IgD-negative memory B cell (primary cell): Measurements from ENCODE around the gene TMEM74B. TPM values are rescaled to one million over a fixed set of nuclear protein-coding genes. Genes with fewer than 3 reads are reported as not detected.

Source experiments
- H3K27ac Mint-ChIP-seq, 3 donors: one replicate each; pipeline ENCODE4 v1.8.0; 2020 to 2022; ENCODE audit warnings: mild to moderate bottlenecking in 3 of 3, mixed read lengths in 3 of 3, moderate library complexity in 1 of 3
- H3K27me3 Mint-ChIP-seq: one replicate; pipeline ENCODE4 v1.8.0; 2021; ENCODE audit warnings: mixed read lengths
- H3K36me3 Mint-ChIP-seq: one replicate; pipeline ENCODE4 v1.8.0; 2020; ENCODE audit warnings: mild to moderate bottlenecking, mixed read lengths
- H3K4me1 Mint-ChIP-seq, 3 donors: one replicate each; pipeline ENCODE4 v1.8.0; 2020 to 2022; ENCODE audit warnings: mixed read lengths in 3 of 3, mild to moderate bottlenecking in 1 of 3
- H3K4me3 Mint-ChIP-seq, 4 donors: one replicate each; pipeline ENCODE4 v1.8.0; 2020 to 2022; ENCODE audit warnings: mild to moderate bottlenecking in 4 of 4, mixed read lengths in 4 of 4, moderate library complexity in 3 of 4
- H3K9me3 Mint-ChIP-seq, 3 donors: one replicate each; pipeline ENCODE4 v1.8.0; 2020 to 2021; ENCODE audit warnings: mixed read lengths in 3 of 3, mild to moderate bottlenecking in 1 of 3
- polyA plus RNA-seq: library from polyadenylated mRNA; unstranded; fragments of 300-500 nt; fragmentation: Illumina TruSeq; gene quantifications from one replicate; pipeline ENCODE4 v1.2.3, GENCODE V29; 2021

TMEM74B gene
- polyA plus RNA-seq, 1 donor from 2014 or later, result 0.80 TPM

GRCh38 chr20:1174787-1175186 is 10.0 kb downstream of the TMEM74B start:
- Mint-ChIP-seq H3K4me3 (no peak overlapping the region), H3K9me3 (no peaks in the 10 kb centered on the region), H3K36me3 (peaks cover 7% of the 10 kb centered on the region), H3K4me1 (peaks cover 0 to 3% (median 0%) of the 10 kb centered on the region in 3 donors), H3K27ac (no peak overlapping the region), H3K27me3 (no peaks in the 10 kb centered on the region)

GRCh38 chr20:1173698-1174097 is 11.1 kb downstream of the TMEM74B start:
- Mint-ChIP-seq H3K36me3 (no peaks in the 10 kb centered on the region), H3K4me3 (no peak overlapping the region), H3K27ac (no peak overlapping the region), H3K4me1 (peaks cover 0 to 3% (median 0%) of the 10 kb centered on the region in 3 donors), H3K27me3 (no peaks in the 10 kb centered on the region), H3K9me3 (no peaks in the 10 kb centered on the region)

GRCh38 chr20:1171461-1172093 is 13.2 kb downstream of the TMEM74B start:
- Mint-ChIP-seq H3K9me3 (no peaks in the 10 kb centered on the region), H3K36me3 (peaks cover 6% of the 10 kb centered on the region), H3K27ac (no peak overlapping the region), H3K27me3 (no peaks in the 10 kb centered on the region), H3K4me1 (peaks cover 0 to 2% (median 0%) of the 10 kb centered on the region in 3 donors), H3K4me3 (no peak overlapping the region)

GRCh38 chr20:1169224-1169623 is 15.6 kb downstream of the TMEM74B start:
- Mint-ChIP-seq H3K27me3 (no peaks in the 10 kb centered on the region), H3K36me3 (peaks cover 20% of the 10 kb centered on the region), H3K4me3 (no peak overlapping the region), H3K9me3 (no peaks in the 10 kb centered on the region), H3K4me1 (peaks cover 0 to 4% (median 0%) of the 10 kb centered on the region in 3 donors), H3K27ac (peak overlapping the region in 1 of 3 donors; percentile 57)

- no peaks in the 10 kb centered on the region for H3K9me3 Mint-ChIP-seq
- no peak overlapping the region for H3K4me3 Mint-ChIP-seq
- no peak overlapping the region for H3K27ac Mint-ChIP-seq
- peaks cover 0 to 9% (median 4%) of the 10 kb centered on the region in 3 donors for H3K4me1 Mint-ChIP-seq
- no peaks in the 10 kb centered on the region for H3K27me3 Mint-ChIP-seq
- H3K36me3 Mint-ChIP-seq, result peaks cover 20% of the 10 kb centered on the region
These were observed 17.6 kb downstream of the TMEM74B start for GRCh38 chr20:1166948-1167720.

- Mint-ChIP-seq H3K9me3 (no peaks in the 10 kb centered on the region), H3K4me3 (no peak overlapping the region), H3K27ac (no peak overlapping the region), H3K27me3 (no peaks in the 10 kb centered on the region), H3K4me1 (peaks cover 0 to 9% (median 6%) of the 10 kb centered on the region in 3 donors), H3K36me3 (peaks cover 20% of the 10 kb centered on the region)
These were observed 18.8 kb downstream of the TMEM74B start for GRCh38 chr20:1165941-1166340.

- Mint-ChIP-seq H3K4me1 (peaks cover 0 to 9% (median 6%) of the 10 kb centered on the region in 3 donors), H3K36me3 (peaks cover 20% of the 10 kb centered on the region), H3K27me3 (no peaks in the 10 kb centered on the region), H3K9me3 (no peaks in the 10 kb centered on the region), H3K4me3 (no peak overlapping the region), H3K27ac (peak overlapping the region in 1 of 3 donors; percentile 62)
These were observed 19.3 kb downstream of the TMEM74B start for GRCh38 chr20:1165521-1165920.

GRCh38 chr20:1164871-1165270 is 19.9 kb downstream of the TMEM74B start:
- Mint-ChIP-seq H3K9me3 (no peaks in the 10 kb centered on the region), H3K27me3 (no peaks in the 10 kb centered on the region), H3K36me3 (peaks cover 22% of the 10 kb centered on the region), H3K4me1 (peaks cover 0 to 9% (median 6%) of the 10 kb centered on the region in 3 donors), H3K27ac (peak overlapping the region in 1 of 3 donors; percentile 59), H3K4me3 (no peak overlapping the region)

GRCh38 chr20:1163653-1164052 is 21.1 kb downstream of the TMEM74B start:
- Mint-ChIP-seq H3K36me3 (peaks cover 22% of the 10 kb centered on the region), H3K4me3 (peak overlapping the region in 1 of 4 donors; percentile 49), H3K9me3 (no peaks in the 10 kb centered on the region), H3K27ac (no peak overlapping the region), H3K4me1 (peaks cover 0 to 9% (median 6%) of the 10 kb centered on the region in 3 donors), H3K27me3 (no peaks in the 10 kb centered on the region)

- H3K4me1 Mint-ChIP-seq, result peaks cover 0 to 9% (median 6%) of the 10 kb centered on the region in 3 donors
- H3K36me3 Mint-ChIP-seq, result peaks cover 22% of the 10 kb centered on the region
- no peak overlapping the region for H3K4me3 Mint-ChIP-seq
- no peaks in the 10 kb centered on the region for H3K27me3 Mint-ChIP-seq
- no peaks in the 10 kb centered on the region for H3K9me3 Mint-ChIP-seq
- H3K27ac Mint-ChIP-seq, result peak overlapping the region in 2 of 3 donors; percentile 73 to 87
These were observed 21.7 kb downstream of the TMEM74B start for GRCh38 chr20:1163105-1163504.

- no peak overlapping the region for H3K27ac Mint-ChIP-seq
These were observed 23.8 kb downstream of the TMEM74B start for GRCh38 chr20:1160991-1161390.

GRCh38 chr20:1160496-1160895 is 24.3 kb downstream of the TMEM74B start:
- Mint-ChIP-seq H3K4me1 (peaks cover 0 to 10% (median 6%) of the 10 kb centered on the region in 3 donors), H3K4me3 (no peak overlapping the region), H3K27ac (no peak overlapping the region), H3K27me3 (no peaks in the 10 kb centered on the region), H3K36me3 (peaks cover 18% of the 10 kb centered on the region), H3K9me3 (peaks cover 0 to 6% (median 3%) of the 10 kb centered on the region in 3 donors)

More at GRCh38 chr20:1160991-1161390, 23.8 kb downstream of the TMEM74B start:
- peaks cover 19% of the 10 kb centered on the region for H3K36me3 Mint-ChIP-seq
- H3K4me3 Mint-ChIP-seq, result no peak overlapping the region
- H3K27me3 Mint-ChIP-seq, result no peaks in the 10 kb centered on the region
- H3K9me3 Mint-ChIP-seq, result peaks cover 0 to 3% (median 3%) of the 10 kb centered on the region in 3 donors
- peaks cover 0 to 7% (median 6%) of the 10 kb centered on the region in 3 donors for H3K4me1 Mint-ChIP-seq

- H3K4me3 Mint-ChIP-seq, result no peak overlapping the region
- H3K27me3 Mint-ChIP-seq, result no peaks in the 10 kb centered on the region
- peaks cover 26% of the 10 kb centered on the region for H3K36me3 Mint-ChIP-seq
- peaks cover 0 to 7% (median 3%) of the 10 kb centered on the region in 3 donors for H3K4me1 Mint-ChIP-seq
- H3K27ac Mint-ChIP-seq, result no peak overlapping the region
- H3K9me3 Mint-ChIP-seq, result peaks cover 0 to 12% (median 3%) of the 10 kb centered on the region in 3 donors
These were observed 29.4 kb downstream of the TMEM74B start for GRCh38 chr20:1155342-1155741.

- H3K27ac Mint-ChIP-seq, result no peak overlapping the region
- H3K36me3 Mint-ChIP-seq, result peaks cover 24% of the 10 kb centered on the region
- peaks cover 0 to 7% (median 3%) of the 10 kb centered on the region in 3 donors for H3K4me1 Mint-ChIP-seq
- peaks cover 0 to 12% (median 3%) of the 10 kb centered on the region in 3 donors for H3K9me3 Mint-ChIP-seq
- H3K4me3 Mint-ChIP-seq, result no peak overlapping the region
- no peaks in the 10 kb centered on the region for H3K27me3 Mint-ChIP-seq
These were observed 30.1 kb downstream of the TMEM74B start for GRCh38 chr20:1154691-1155090.

- no peaks in the 10 kb centered on the region for H3K27me3 Mint-ChIP-seq
- H3K4me3 Mint-ChIP-seq, result no peak overlapping the region
- peaks cover 0 to 7% (median 3%) of the 10 kb centered on the region in 3 donors for H3K4me1 Mint-ChIP-seq
- no peak overlapping the region for H3K27ac Mint-ChIP-seq
- H3K9me3 Mint-ChIP-seq, result peaks cover 0 to 12% (median 3%) of the 10 kb centered on the region in 3 donors
- H3K36me3 Mint-ChIP-seq, result peaks cover 24% of the 10 kb centered on the region
These were observed 30.6 kb downstream of the TMEM74B start for GRCh38 chr20:1154226-1154625.
